Measurements from ENCODE around the gene DEFB129. TPM values are rescaled to one million over a fixed set of nuclear protein-coding genes. Genes with fewer than 3 reads are reported as not detected.

DEFB129 gene
- polyA plus RNA-seq, 1 donor (not counting 4 experiments of a cell fraction or from before 2014, with no cell fraction given): not detected

- Histone ChIP-seq H4K20me1 (ENCODE audit: control insufficient read depth, extremely low read depth, insufficient read depth, low read length) (no peaks in the 10 kb centered on the region), H3K9me3 (ENCODE audit: control insufficient read depth, low read depth, low read length) (no peaks in the 10 kb centered on the region), H3K27me3 (ENCODE audit: control insufficient read depth, extremely low read depth, insufficient read depth, low read length) (no peaks in the 10 kb centered on the region), H3K36me3 (ENCODE audit: control insufficient read depth in 2 of 2, extremely low read depth in 1 of 2, insufficient read depth in 2 of 2, low read length in 2 of 2) (no peaks in the 10 kb centered on the region), H3K4me2 (ENCODE audit: control insufficient read depth, extremely low read depth, insufficient read depth, low read depth, low read length) (no peak overlapping the region), H2AFZ (ENCODE audit: control insufficient read depth, low read length) (no peak overlapping the region), H3K9me1 (ENCODE audit: control insufficient read depth, extremely low read depth, insufficient read depth, low read length) (no peaks in the 10 kb centered on the region), H3K79me2 (ENCODE audit: control insufficient read depth, insufficient read depth, low read length) (no peaks in the 10 kb centered on the region), H3K9ac (ENCODE audit: control insufficient read depth, extremely low read depth, insufficient read depth, low read length) (no peak overlapping the region), H3K27ac (ENCODE audit: control insufficient read depth, insufficient read depth, low read length) (no peak overlapping the region), H3K4me3 (ENCODE audit: control insufficient read depth in 2 of 3, extremely low read depth in 1 of 3, insufficient read depth in 2 of 3, low read depth in 1 of 3, low read length in 3 of 3) (no peak overlapping the region), H3K4me1 (ENCODE audit: control insufficient read depth, extremely low read depth, insufficient read depth, low read length) (no peaks in the 10 kb centered on the region)
- TF ChIP-seq EZH2 (IDR thresholded peaks at IDR 0.05; ENCODE audit: low read length): no peak
- TF ChIP-seq CTCF (optimal IDR thresholded peaks at IDR 0.05 in 1 of 3, IDR thresholded peaks at IDR 0.05 in 1 of 3, conservative IDR thresholded peaks at IDR 0.05 in 1 of 3; ENCODE audit: extremely low read depth in 1 of 3, insufficient read depth in 2 of 3, low read length in 3 of 3): no peak
- FAIRE-seq (no peak), DNase-seq (ENCODE audit: low read depth, low spot score) (no peak)
- dilution Hi-C loops (cut with MboI; ENCODE audit: extremely low pct_ligation_motif_present, low sequenced_read_pairs): no loop called here
Measured at GRCh38 chr20:227439-228105, 514 bp downstream of the DEFB129 start.

GRCh38 chr20:235891-236290, 8.8 kb downstream of the DEFB129 start:
- DNase-seq (ENCODE audit: low read depth, low spot score) (no peak), FAIRE-seq (peak; percentile 91)
- Histone ChIP-seq H3K9ac (ENCODE audit: control insufficient read depth, extremely low read depth, insufficient read depth, low read length) (no peak overlapping the region), H4K20me1 (ENCODE audit: control insufficient read depth, extremely low read depth, insufficient read depth, low read length) (no peaks in the 10 kb centered on the region), H2AFZ (ENCODE audit: control insufficient read depth, low read length) (no peak overlapping the region), H3K27ac (ENCODE audit: control insufficient read depth, insufficient read depth, low read length) (no peak overlapping the region), H3K4me3 (ENCODE audit: control insufficient read depth in 2 of 3, extremely low read depth in 1 of 3, insufficient read depth in 2 of 3, low read depth in 1 of 3, low read length in 3 of 3) (no peak overlapping the region), H3K36me3 (ENCODE audit: control insufficient read depth in 2 of 2, extremely low read depth in 1 of 2, insufficient read depth in 2 of 2, low read length in 2 of 2) (no peaks in the 10 kb centered on the region), H3K9me3 (ENCODE audit: control insufficient read depth, low read depth, low read length) (no peaks in the 10 kb centered on the region), H3K9me1 (ENCODE audit: control insufficient read depth, extremely low read depth, insufficient read depth, low read length) (no peaks in the 10 kb centered on the region), H3K4me1 (ENCODE audit: control insufficient read depth, extremely low read depth, insufficient read depth, low read length) (peaks cover 8% of the 10 kb centered on the region), H3K79me2 (ENCODE audit: control insufficient read depth, insufficient read depth, low read length) (no peaks in the 10 kb centered on the region), H3K4me2 (ENCODE audit: control insufficient read depth, extremely low read depth, insufficient read depth, low read depth, low read length) (peak overlapping the region; percentile 51), H3K27me3 (ENCODE audit: control insufficient read depth, extremely low read depth, insufficient read depth, low read length) (no peaks in the 10 kb centered on the region)
- dilution Hi-C loops (cut with MboI; ENCODE audit: extremely low pct_ligation_motif_present, low sequenced_read_pairs): no loop called here
- no peak for TF ChIP-seq EZH2 (IDR thresholded peaks at IDR 0.05; ENCODE audit: low read length)
- TF ChIP-seq CTCF (optimal IDR thresholded peaks at IDR 0.05 in 1 of 3, IDR thresholded peaks at IDR 0.05 in 1 of 3, conservative IDR thresholded peaks at IDR 0.05 in 1 of 3; ENCODE audit: extremely low read depth in 1 of 3, insufficient read depth in 2 of 3, low read length in 3 of 3): peak; percentile 42 to 76 (median 61)
